HCT116 (cell line): Measurements from ENCODE around the gene PLD5. TPM values are rescaled to one million over a fixed set of nuclear protein-coding genes. Genes with fewer than 3 reads are reported as not detected.

Source experiments
- ATAC-seq: fragments of 200-7000 bp; cut with Tn5 transposase; 2 replicates; pipeline ENCODE4 v1.9.1; 2020; ENCODE audit warnings: mild to moderate bottlenecking, moderate library complexity
- BruUV-seq: library from RNA; stranded (reverse); fragments of 400-500 nt; replicated peaks from 2 replicates; lab custom pipeline; 2021; lab: Mats Ljungman, UMichigan
- CTCF ChIA-PET: fragments of 300-600 bp; sonication (Branson Sonifier 250); formaldehyde crosslinking; loops from one replicate; lab custom pipeline; 2021; ENCODE audit warnings: antibody characterized with exemption; lab: Charles Lee
- POLR2A ChIA-PET: fragments of 300-600, 350-600 bp; sonication (Branson Sonifier 250); formaldehyde crosslinking; loops from one replicate; lab custom pipeline; 2021; ENCODE audit warnings: antibody characterized with exemption; lab: Charles Lee
- RAD21 ChIA-PET, 2 experiments: fragments of 300-600 bp; sonication (Branson Sonifier 250); formaldehyde crosslinking; loops; one replicate each; lab custom pipeline; 2023; ENCODE audit warnings: low total read pairs in 2 of 2; ENCODE audit not compliant: uncharacterized antibody in 2 of 2, unreplicated experiment in 2 of 2, low non-redundant PET in 1 of 2; lab: Charles Lee
- DNase-seq: peaks from one replicate; pipeline ENCODE4 v3.0.0-alpha.2; 2010; ENCODE audit warnings: low read depth, low spot score
- H2AFZ ChIP-seq: fragments of 200-600 bp; shearing (Covaris generic), sonication (generic); 2 replicates; pipeline ENCODE4 v1.6.1; 2017; ENCODE audit warnings: low read depth, mixed run types, mixed read lengths, antibody characterized with exemption, low read length; ENCODE audit not compliant: poor library complexity, severe bottlenecking
- H3K27ac ChIP-seq: 2 replicates; pipeline ENCODE4 v1.5.1; 2012; ENCODE audit warnings: low read depth, low read length
- H3K27me3 ChIP-seq: fragments of 200-600 bp; sonication (generic); 2 replicates; pipeline ENCODE4 v1.6.1; 2016; ENCODE audit warnings: mixed run types, low read length, mixed read lengths; ENCODE audit not compliant: insufficient read depth
- H3K36me3 ChIP-seq, 2 experiments: fragments of 200-500 bp in 1 of 2; fragments of 200-600 bp in 1 of 2; sonication (Bioruptor generic) in 1 of 2; sonication (generic) in 1 of 2; 2 replicates each; pipeline versions ENCODE4 v1.5.1 to v1.6.1; 2014 to 2016; ENCODE audit warnings: low read length in 2 of 2, inconsistent platforms in 1 of 2, mixed read lengths in 1 of 2, mixed run types in 1 of 2; ENCODE audit not compliant: insufficient read depth in 2 of 2, control insufficient read depth in 1 of 2
- H3K4me1 ChIP-seq, 2 experiments: fragments of 200-600 bp in 1 of 2; sonication (generic) in 1 of 2; 2 replicates each; pipeline versions ENCODE4 v1.5.1 to v1.6.1; 2012 to 2017; ENCODE audit warnings: low read length in 2 of 2, inconsistent platforms in 1 of 2, mild to moderate bottlenecking in 1 of 2, mixed read lengths in 1 of 2, mixed run types in 1 of 2, moderate library complexity in 1 of 2; ENCODE audit not compliant: insufficient read depth in 2 of 2, control insufficient read depth in 1 of 2
- H3K4me2 ChIP-seq: fragments of 200-600 bp; sonication (generic); 2 replicates; pipeline ENCODE4 v1.6.1; 2017; ENCODE audit warnings: mixed run types, low read length, mixed read lengths
- H3K4me3 ChIP-seq, 2 experiments: fragments of 200-600 bp in 1 of 2; sonication (generic) in 1 of 2; replicated peaks in 1 of 2; 2 replicates each; pipeline ENCODE4 v1.5.1; 2011 to 2016; ENCODE audit warnings: low read length in 2 of 2, control low read depth in 1 of 2, low read depth in 1 of 2, mild to moderate bottlenecking in 1 of 2, mixed read lengths in 1 of 2, mixed run types in 1 of 2
- H3K79me2 ChIP-seq: fragments of 200-600 bp; sonication (generic); 2 replicates; pipeline ENCODE4 v1.6.1; 2017; ENCODE audit warnings: mild to moderate bottlenecking, mixed run types, low read length, moderate library complexity, mixed read lengths; ENCODE audit not compliant: insufficient read depth
- H3K9ac ChIP-seq: fragments of 200-600 bp; sonication (generic); 2 replicates; pipeline ENCODE4 v1.6.1; 2016; ENCODE audit warnings: low read length, mixed read lengths
- H3K9me2 ChIP-seq: fragments of 200-600 bp; sonication (generic), shearing (Covaris generic); 2 replicates; pipeline ENCODE4 v1.6.1; 2017; ENCODE audit warnings: mixed run types, mild to moderate bottlenecking, moderate library complexity; ENCODE audit not compliant: insufficient read depth
- H3K9me3 ChIP-seq, 2 experiments: fragments of 200-500 bp in 1 of 2; fragments of 200-600 bp in 1 of 2; sonication (Bioruptor generic) in 1 of 2; sonication (generic) in 1 of 2; 2 replicates each; pipeline ENCODE4 v1.6.1; 2014 to 2017; ENCODE audit warnings: low read length in 2 of 2, mixed read lengths in 2 of 2, inconsistent platforms in 1 of 2, low read depth in 1 of 2, mild to moderate bottlenecking in 1 of 2, mixed run types in 1 of 2, moderate library complexity in 1 of 2; ENCODE audit not compliant: control insufficient read depth in 1 of 2, insufficient read depth in 1 of 2
- H4K20me1 ChIP-seq: fragments of 200-600 bp; sonication (generic), shearing (Covaris generic); 2 replicates; pipeline ENCODE4 v1.6.1; 2017; ENCODE audit warnings: mixed run types, mild to moderate bottlenecking, moderate library complexity; ENCODE audit not compliant: insufficient read depth
- ATF3 ChIP-seq: IDR thresholded peaks from 2 replicates; pipeline ENCODE4 v1.6.1; 2012
- CBX3 ChIP-seq: IDR thresholded peaks from 2 replicates; pipeline ENCODE4 v1.6.1; 2012; ENCODE audit warnings: low read depth
- CTCF ChIP-seq, 3 experiments: fragments of 200-600 bp in 1 of 3; sonication (generic) in 1 of 3; IDR thresholded peaks in 2 of 3; conservative IDR thresholded peaks in 1 of 3; 2 replicates each; pipeline ENCODE4 v1.5.1; 2012 to 2017; ENCODE audit warnings: low read depth in 2 of 3, low read length in 2 of 3, antibody characterized with exemption in 1 of 3, borderline replicate concordance in 1 of 3, control low read depth in 1 of 3, mild to moderate bottlenecking in 1 of 3, mixed read lengths in 1 of 3, mixed run types in 1 of 3, moderate library complexity in 1 of 3; ENCODE audit not compliant: insufficient read depth in 1 of 3
- ELF1 ChIP-seq: IDR thresholded peaks from 2 replicates; pipeline ENCODE4 v1.6.1; 2012; ENCODE audit warnings: low read depth, borderline replicate concordance
- EZH2 ChIP-seq: fragments of 200-600 bp; sonication (generic); IDR thresholded peaks from 2 replicates; pipeline ENCODE4 v1.6.1; 2017; ENCODE audit warnings: antibody characterized with exemption, mixed run types
- FOSL1 ChIP-seq: IDR thresholded peaks from 2 replicates; pipeline ENCODE4 v1.6.1; 2012; ENCODE audit warnings: low read depth
- JUND ChIP-seq: IDR thresholded peaks from 2 replicates; pipeline ENCODE4 v1.6.1; 2012
- POLR2A ChIP-seq: IDR thresholded peaks from 2 replicates; pipeline ENCODE4 v1.7.0; 2011; ENCODE audit warnings: borderline replicate concordance; ENCODE audit not compliant: insufficient read depth, insufficient read length; ENCODE audit errors: extremely low read depth
- POLR2AphosphoS5 ChIP-seq: IDR thresholded peaks from 2 replicates; pipeline ENCODE4 v1.6.1; 2011; ENCODE audit warnings: mild to moderate bottlenecking, low read depth, low read length, moderate library complexity
- RAD21 ChIP-seq: IDR thresholded peaks from 2 replicates; pipeline ENCODE4 v1.6.1; 2012; ENCODE audit warnings: low read depth, mild to moderate bottlenecking
- REST ChIP-seq: IDR thresholded peaks from 2 replicates; pipeline ENCODE4 v1.6.1; 2012; ENCODE audit warnings: low read depth
- SIN3A ChIP-seq: IDR thresholded peaks from 2 replicates; pipeline ENCODE4 v1.6.1; 2012; ENCODE audit warnings: low read depth
- SRF ChIP-seq: IDR thresholded peaks from 2 replicates; pipeline ENCODE4 v1.6.1; 2012; ENCODE audit warnings: low read depth
- ZFX ChIP-seq: fragments of 450-650 bp; IDR thresholded peaks from 2 replicates; pipeline ENCODE4 v1.6.1; 2017
- ZNF274 ChIP-seq: fragments of 200-500 bp; sonication (Bioruptor generic); IDR thresholded peaks from 2 replicates; pipeline ENCODE4 v1.6.1; 2014; ENCODE audit warnings: mild to moderate bottlenecking, low read depth, low read length, inconsistent platforms
- intact Hi-C: fragments of 100-400 bp; cut with micrococcal nuclease; formaldehyde crosslinking; loops from 2 replicates; pipeline ENCODE4 v1.10.0; 2022
- total RNA-seq: library from RNA; stranded (reverse); gene quantifications from one replicate; pipeline ENCODE4 v1.2.1, GENCODE V29; 2021; ENCODE audit not compliant: unreplicated experiment

Gene PLD5
- total RNA-seq, 1 experiment from 2014 or later = not detected

GRCh38 chr1:242435200-242435599, 89.3 kb downstream of the PLD5 start:
- H3K27ac ChIP-seq = no peak overlapping the region
- H3K4me1 ChIP-seq = no peaks in the 10 kb centered on the region
- H3K4me3 ChIP-seq = no peak overlapping the region
- RAD21 ChIA-PET = no interaction called here
- H4K20me1 ChIP-seq = no peaks in the 10 kb centered on the region
- ATAC-seq (no peak), DNase-seq (no peak)
- H2AFZ ChIP-seq = no peak overlapping the region
- H3K4me2 ChIP-seq = no peak overlapping the region
- no peak for TF ChIP-seq CBX3
- TF ChIP-seq FOSL1 = no peak
- TF ChIP-seq JUND = no peak
- no peak for TF ChIP-seq POLR2A
- TF ChIP-seq CTCF (IDR thresholded peaks at IDR 0.05 in 2 of 3, conservative IDR thresholded peaks at IDR 0.05 in 1 of 3; ENCODE audit: borderline replicate concordance in 1 of 3, insufficient read depth in 1 of 3, low read depth in 2 of 3, low read length in 2 of 3) = no peak
- no peak for TF ChIP-seq SRF
- TF ChIP-seq SIN3A = no peak
- no peak for TF ChIP-seq ATF3
- TF ChIP-seq, all 23 proteins: peak for 0
- no peak overlapping the region for H3K9ac ChIP-seq
- no peaks in the 10 kb centered on the region for H3K79me2 ChIP-seq
- H3K9me3 ChIP-seq = no peaks in the 10 kb centered on the region
- BruUV-seq = no TSS peak
- no peaks in the 10 kb centered on the region for H3K9me2 ChIP-seq
- intact Hi-C loops = no loop called here
- ChIA-PET CTCF (no interaction called here), POLR2A (no interaction called here)
- no peaks in the 10 kb centered on the region for H3K27me3 ChIP-seq
- no peaks in the 10 kb centered on the region for H3K36me3 ChIP-seq

- no peaks in the 10 kb centered on the region for H3K4me1 ChIP-seq
- CTCF ChIA-PET = no interaction called here
- no peak overlapping the region for H3K27ac ChIP-seq
- no peaks in the 10 kb centered on the region for H3K9me3 ChIP-seq
- no peak for DNase-seq
- RAD21 ChIA-PET = no interaction called here
- H4K20me1 ChIP-seq = no peaks in the 10 kb centered on the region
- POLR2A ChIA-PET = interaction anchor here (0.6 kb wide), 1 partner anchor 10 kb away, joined by 3 read pairs; no protein-coding TSS in a partner anchor
- no peaks in the 10 kb centered on the region for H3K36me3 ChIP-seq
- intact Hi-C loops = no loop called here
- H3K9me2 ChIP-seq = no peaks in the 10 kb centered on the region
- H3K4me2 ChIP-seq = no peak overlapping the region
- H3K27me3 ChIP-seq = no peaks in the 10 kb centered on the region
- BruUV-seq = no TSS peak
- H3K9ac ChIP-seq = no peak overlapping the region
- H2AFZ ChIP-seq = no peak overlapping the region
- no peak for ATAC-seq
- no peak overlapping the region for H3K4me3 ChIP-seq
- no peaks in the 10 kb centered on the region for H3K79me2 ChIP-seq
- TF ChIP-seq REST (no peak), CBX3 (no peak), ZFX (no peak), ZNF274 (no peak), ELF1 (no peak), POLR2A (no peak), RAD21 (no peak), JUND (no peak), EZH2 (no peak), POLR2AphosphoS5 (no peak)
Measured at GRCh38 chr1:242432491-242433095, 91.9 kb downstream of the PLD5 start.
